Activated CD8-positive, alpha-beta T cell treated with anti-CD3 and anti-CD28 coated beads for 36 hours (primary cell): ENCODE measurements around the gene BAIAP3. TPM values are rescaled to one million over a fixed set of nuclear protein-coding genes. Genes with fewer than 3 reads are reported as not detected.
"Not testable (repeated sequence)": the region's sequence is repeated elsewhere in the genome, so short reads cannot be mapped to it uniquely, and the experiment has no call there.

ENCODE experiments used
- ATAC-seq: fragments of 200-7000 bp; cut with Tn5 transposase; one replicate; pipeline ENCODE4 v1.10.0; 2021; ENCODE audit warnings: mild to moderate bottlenecking, moderate library complexity
- CTCF ChIA-PET: fragments of 350-600 bp; sonication (Branson Sonifier 250); formaldehyde crosslinking; loops from one replicate; lab custom pipeline; 2021; ENCODE audit warnings: antibody characterized with exemption; lab: Charles Lee
- POLR2A ChIA-PET: fragments of 350-600 bp; sonication (Branson Sonifier 250); formaldehyde crosslinking; loops from one replicate; lab custom pipeline; 2021; ENCODE audit warnings: antibody characterized with exemption; lab: Charles Lee
- DNase-seq: peaks from one replicate; pipeline ENCODE4 v3.0.0-alpha.2; 2020
- H3K27ac Mint-ChIP-seq: one replicate; pipeline ENCODE4 v1.8.0; 2021; ENCODE audit warnings: mild to moderate bottlenecking, mixed read lengths
- H3K27me3 Mint-ChIP-seq: one replicate; pipeline ENCODE4 v1.8.0; 2021; ENCODE audit warnings: mixed read lengths
- H3K36me3 Mint-ChIP-seq: one replicate; pipeline ENCODE4 v1.8.0; 2021; ENCODE audit warnings: low read depth, mixed read lengths
- H3K4me1 Mint-ChIP-seq: one replicate; pipeline ENCODE4 v1.8.0; 2021; ENCODE audit warnings: low read depth, mixed read lengths
- H3K4me3 Mint-ChIP-seq: one replicate; pipeline ENCODE4 v1.8.0; 2021; ENCODE audit warnings: mild to moderate bottlenecking, moderate library complexity, mixed read lengths
- H3K9me3 Mint-ChIP-seq: one replicate; pipeline ENCODE4 v1.8.0; 2021; ENCODE audit warnings: mixed read lengths
- CTCF ChIP-seq: fragments of 200-600 bp; IDR thresholded peaks from one replicate; pipeline ENCODE4 v1.8.0; 2022; ENCODE audit warnings: antibody characterized with exemption, mild to moderate bottlenecking
- intact Hi-C: fragments of 100-400 bp; cut with micrococcal nuclease; formaldehyde crosslinking; loops from one replicate; pipeline ENCODE4 v1.10.0; 2022
- total RNA-seq, 2 experiments: library from RNA; stranded (reverse); gene quantifications; one replicate each; pipeline ENCODE4 v1.2.3, GENCODE V29; 2021

BAIAP3 gene
- total RNA-seq, 2 experiments from 2014 or later = 0.27 to 0.68 TPM

GRCh38 chr16:1295465-1295864, 38.0 kb upstream of the BAIAP3 start:
- H3K4me3 Mint-ChIP-seq = no peak overlapping the region
- H3K27me3 Mint-ChIP-seq = peaks cover 18% of the 10 kb centered on the region
- H3K27ac Mint-ChIP-seq = no peak overlapping the region
- no peak for TF ChIP-seq CTCF
- peaks cover 5% of the 10 kb centered on the region for H3K4me1 Mint-ChIP-seq
- ChIA-PET CTCF (no interaction called here), POLR2A (no interaction called here)
- intact Hi-C loops = no loop called here
- no peaks in the 10 kb centered on the region for H3K36me3 Mint-ChIP-seq
- ATAC-seq (no peak), DNase-seq (no peak)
- no peaks in the 10 kb centered on the region for H3K9me3 Mint-ChIP-seq

- H3K4me3 Mint-ChIP-seq, ATAC-seq, H3K9me3 Mint-ChIP-seq, CTCF ChIA-PET, H3K36me3 Mint-ChIP-seq, H3K4me1 Mint-ChIP-seq, intact Hi-C loops, POLR2A ChIA-PET, DNase-seq, H3K27ac Mint-ChIP-seq: not testable (repeated sequence)
- H3K27me3 Mint-ChIP-seq = peaks cover 13% of the 10 kb centered on the region
Measured at GRCh38 chr16:1296688-1297017, 36.8 kb upstream of the BAIAP3 start.

- ATAC-seq (peak; percentile 66), DNase-seq (peak; percentile 37)
- Mint-ChIP-seq H3K9me3 (no peaks in the 10 kb centered on the region), H3K4me3 (no peak overlapping the region), H3K27ac (no peak overlapping the region), H3K4me1 (peaks cover 8% of the 10 kb centered on the region), H3K36me3 (no peaks in the 10 kb centered on the region), H3K27me3 (peaks cover 10% of the 10 kb centered on the region)
- CTCF ChIA-PET = no interaction called here
- intact Hi-C loops = no loop called here
- TF ChIP-seq CTCF = no peak
- POLR2A ChIA-PET = no interaction called here
Measured at GRCh38 chr16:1297018-1297696, 36.3 kb upstream of the BAIAP3 start.

- no peaks in the 10 kb centered on the region for H3K36me3 Mint-ChIP-seq
- H3K27me3 Mint-ChIP-seq = peaks cover 10% of the 10 kb centered on the region
- H3K4me1 Mint-ChIP-seq = peaks cover 11% of the 10 kb centered on the region
- ATAC-seq (no peak), DNase-seq (no peak)
- H3K4me3 Mint-ChIP-seq = no peak overlapping the region
- CTCF ChIA-PET = no interaction called here
- TF ChIP-seq CTCF = no peak
- H3K27ac Mint-ChIP-seq = no peak overlapping the region
- H3K9me3 Mint-ChIP-seq = no peaks in the 10 kb centered on the region
- POLR2A ChIA-PET = no interaction called here
- intact Hi-C loops = no loop called here
Measured at GRCh38 chr16:1298406-1298805, 35.0 kb upstream of the BAIAP3 start.

- no peak overlapping the region for H3K4me3 Mint-ChIP-seq
- CTCF ChIA-PET = interaction anchor here (2.3 kb wide), 1 partner anchor 36 kb away, joined by 7 read pairs; no protein-coding TSS in a partner anchor
- POLR2A ChIA-PET = no interaction called here
- H3K4me1 Mint-ChIP-seq = peaks cover 19% of the 10 kb centered on the region
- TF ChIP-seq CTCF = no peak
- intact Hi-C loops = no loop called here
- H3K27ac Mint-ChIP-seq = no peak overlapping the region
- ATAC-seq (no peak), DNase-seq (no peak)
- H3K9me3 Mint-ChIP-seq = no peaks in the 10 kb centered on the region
- no peaks in the 10 kb centered on the region for H3K36me3 Mint-ChIP-seq
- peaks cover 6% of the 10 kb centered on the region for H3K27me3 Mint-ChIP-seq
Measured at GRCh38 chr16:1299012-1299867, 34.2 kb upstream of the BAIAP3 start.
